ENCODE measurements around the gene DMRTC1B.
"Not testable (repeated sequence)": the region's sequence is repeated elsewhere in the genome, so short reads cannot be mapped to it uniquely, and the experiment has no call there.

The DMRTC1B gene

DNA sequence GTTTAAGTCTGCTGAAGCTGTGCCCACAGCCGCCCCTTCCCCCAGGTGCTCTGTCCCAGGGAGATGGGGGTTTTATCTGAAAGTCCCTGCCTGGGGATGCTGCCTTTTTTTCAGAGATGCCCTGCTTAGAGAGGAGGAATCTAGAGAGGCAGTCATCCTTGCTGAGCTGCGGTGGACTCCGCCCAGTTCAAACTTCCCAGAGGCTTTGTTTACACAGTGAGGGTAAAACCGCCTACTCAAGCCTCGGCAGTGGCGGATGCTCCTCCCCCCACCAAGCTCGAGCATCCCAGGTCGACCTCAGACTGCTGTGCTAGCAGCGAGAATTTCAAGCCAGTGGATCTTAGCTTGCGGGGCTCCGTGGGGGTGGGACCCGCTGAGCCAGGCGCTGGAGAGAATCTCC lies 54.0 kb downstream of the DMRTC1B start:
- POLR2A ChIA-PET; DNase-seq (ENCODE audit: extremely low spot score); CTCF ChIA-PET: not testable (repeated sequence)

DNA sequence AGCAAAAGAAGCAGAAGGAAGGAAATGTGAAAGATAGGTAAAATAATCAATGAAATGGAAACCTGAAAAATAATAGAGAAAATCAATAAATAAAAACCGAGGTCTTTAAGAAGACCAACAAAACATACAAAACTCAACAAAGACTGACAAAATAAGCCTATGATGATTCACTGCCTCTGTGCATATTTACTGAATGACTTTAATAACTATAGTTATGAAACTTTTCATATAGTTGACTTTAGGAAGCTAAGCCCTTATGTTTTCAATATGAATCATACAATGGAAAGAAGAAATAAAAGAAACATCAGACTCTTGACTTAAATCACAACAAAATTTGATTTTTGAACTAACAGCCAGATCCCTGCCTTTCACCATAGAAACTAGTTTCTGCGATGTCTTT lies 60.8 kb downstream of the DMRTC1B start:
- DNase-seq (ENCODE audit: extremely low spot score); CTCF ChIA-PET; POLR2A ChIA-PET: not testable (repeated sequence)

DNA sequence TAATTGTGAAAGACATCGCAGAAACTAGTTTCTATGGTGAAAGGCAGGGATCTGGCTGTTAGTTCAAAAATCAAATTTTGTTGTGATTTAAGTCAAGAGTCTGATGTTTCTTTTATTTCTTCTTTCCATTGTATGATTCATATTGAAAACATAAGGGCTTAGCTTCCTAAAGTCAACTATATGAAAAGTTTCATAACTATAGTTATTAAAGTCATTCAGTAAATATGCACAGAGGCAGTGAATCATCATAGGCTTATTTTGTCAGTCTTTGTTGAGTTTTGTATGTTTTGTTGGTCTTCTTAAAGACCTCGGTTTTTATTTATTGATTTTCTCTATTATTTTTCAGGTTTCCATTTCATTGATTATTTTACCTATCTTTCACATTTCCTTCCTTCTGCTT lies 106.2 kb downstream of the DMRTC1B start:
- POLR2A ChIA-PET; CTCF ChIA-PET; DNase-seq (ENCODE audit: extremely low spot score): not testable (repeated sequence)

DNA sequence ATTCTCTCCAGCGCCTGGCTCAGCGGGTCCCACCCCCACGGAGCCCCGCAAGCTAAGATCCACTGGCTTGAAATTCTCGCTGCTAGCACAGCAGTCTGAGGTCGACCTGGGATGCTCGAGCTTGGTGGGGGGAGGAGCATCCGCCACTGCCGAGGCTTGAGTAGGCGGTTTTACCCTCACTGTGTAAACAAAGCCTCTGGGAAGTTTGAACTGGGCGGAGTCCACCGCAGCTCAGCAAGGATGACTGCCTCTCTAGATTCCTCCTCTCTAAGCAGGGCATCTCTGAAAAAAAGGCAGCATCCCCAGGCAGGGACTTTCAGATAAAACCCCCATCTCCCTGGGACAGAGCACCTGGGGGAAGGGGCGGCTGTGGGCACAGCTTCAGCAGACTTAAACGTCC lies 113.0 kb downstream of the DMRTC1B start:
- POLR2A ChIA-PET; DNase-seq (ENCODE audit: extremely low spot score); CTCF ChIA-PET: not testable (repeated sequence)
